Stimulated activated CD8-positive, alpha-beta memory T cell treated with anti-CD3 and anti-CD28 coated beads, Interleukin-12 subunit alpha, Interleukin-12 subunit beta, amount 100 ng/mL, for 1 hour (primary cell): Measurements from ENCODE around the gene ZNF658.
"Not testable (repeated sequence)": the region's sequence is repeated elsewhere in the genome, so short reads cannot be mapped to it uniquely, and the experiment has no call there.

ENCODE experiments used
- DNase-seq: peaks from one replicate; pipeline ENCODE4 v3.0.0-alpha.2; 2020; ENCODE audit warnings: low read depth

ZNF658 gene

DNA sequence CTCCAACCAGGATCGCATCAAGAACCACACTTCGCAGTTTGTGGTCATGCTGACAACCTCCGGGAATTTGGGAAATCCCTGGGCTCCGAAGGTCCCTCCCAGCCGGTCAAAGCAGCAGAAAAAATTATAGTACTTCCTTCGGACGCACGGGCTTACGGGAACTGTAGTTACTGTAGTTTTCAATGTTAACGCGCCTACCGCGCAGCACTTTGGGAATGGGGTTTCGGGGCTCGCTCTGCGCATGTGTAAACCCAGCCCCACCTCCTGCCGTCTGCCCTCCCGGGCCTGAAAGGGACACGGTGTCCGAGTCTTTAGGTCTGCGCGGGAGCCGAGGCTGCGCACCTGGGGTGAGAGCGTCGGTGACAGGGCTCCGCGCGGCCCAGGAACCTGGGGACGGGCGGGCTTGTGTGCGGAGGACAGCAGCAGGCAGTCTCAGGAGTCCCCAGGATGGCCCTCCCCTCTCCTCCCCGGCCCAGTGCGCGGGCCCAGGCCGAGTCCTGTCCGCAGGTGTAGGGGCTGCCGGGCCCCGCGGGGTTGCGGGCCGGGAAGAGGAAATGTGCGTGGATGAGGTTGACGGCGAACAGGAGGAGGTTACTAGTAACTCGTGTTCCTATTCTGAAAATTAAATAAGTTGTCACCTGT, at the start of gene ZNF658:
Gene ZNF658, plus strand, starts transcription at position 236 of the 642 bp plus-strand sequence. CDS start 2,837 bp downstream, outside the sequence.
- DNase-seq = peak; percentile 45

- not testable (repeated sequence) for DNase-seq
Measured at GRCh38 chr9:66861732-66862131, 38.8 kb upstream of the ZNF658 start.

DNA sequence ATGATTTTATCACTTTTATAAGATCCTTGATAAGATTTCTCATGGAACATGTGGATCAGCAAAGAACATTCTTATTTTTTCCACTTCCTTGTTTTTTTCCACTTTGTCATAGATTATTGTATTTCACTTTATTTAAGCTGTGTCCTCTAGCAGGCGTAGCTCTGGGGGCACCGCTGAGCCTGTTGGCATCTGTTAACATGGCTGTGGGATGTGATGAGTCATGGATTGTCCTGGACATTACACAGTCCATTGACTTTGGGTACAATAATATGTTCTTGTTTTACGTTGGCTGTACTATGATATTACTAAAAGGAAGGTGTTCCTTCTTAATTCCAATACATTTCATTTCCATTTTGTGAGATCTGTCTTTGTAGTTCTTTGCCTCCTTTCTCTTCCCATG, 31.9 kb upstream of the ZNF658 start:
- not testable (repeated sequence) for DNase-seq

GRCh38 chr9:66880605-66881004, 19.9 kb upstream of the ZNF658 start:
- DNase-seq = not testable (repeated sequence)

DNA sequence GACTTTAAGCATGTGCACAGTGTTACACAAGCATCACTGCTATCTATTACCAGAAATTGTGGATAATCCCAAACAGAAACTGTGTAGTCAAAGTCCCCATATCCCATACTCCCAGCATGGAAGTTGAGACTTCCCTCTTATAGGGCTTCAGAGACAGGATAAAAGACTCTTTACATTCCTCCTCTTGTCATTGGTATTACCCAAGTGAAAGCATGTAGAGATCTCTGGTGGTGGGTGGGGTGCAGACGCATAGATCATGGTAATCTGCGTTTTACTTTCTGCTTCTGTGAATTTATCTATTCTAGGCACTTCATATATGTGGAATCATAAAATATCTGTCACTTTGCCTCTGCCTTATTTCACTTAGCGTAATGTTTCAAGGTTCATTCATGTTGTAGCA, 18.7 kb upstream of the ZNF658 start:
- DNase-seq = not testable (repeated sequence)

GRCh38 chr9:66890334-66890733, 10.2 kb upstream of the ZNF658 start:
- not testable (repeated sequence) for DNase-seq

DNA sequence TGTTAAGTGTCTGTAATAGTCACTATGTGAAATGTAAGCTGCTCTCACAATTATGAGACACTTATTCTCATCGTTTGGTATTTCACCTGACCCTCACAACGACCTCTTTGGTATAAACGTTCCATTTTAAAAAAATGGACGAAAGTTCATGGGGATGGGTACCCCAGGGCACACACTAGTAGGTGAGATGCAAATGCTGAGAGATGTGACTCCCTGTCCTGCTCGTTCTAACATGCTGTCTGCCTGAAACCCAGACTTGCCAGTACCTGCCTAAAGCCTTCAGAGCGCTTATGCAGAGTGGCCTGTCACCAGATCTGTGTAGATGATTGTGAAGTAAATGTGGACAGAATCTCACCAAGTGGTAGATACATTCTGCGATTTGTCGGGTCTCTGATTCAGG, 616 bp downstream of the ZNF658 start:
- DNase-seq = not testable (repeated sequence)

DNA sequence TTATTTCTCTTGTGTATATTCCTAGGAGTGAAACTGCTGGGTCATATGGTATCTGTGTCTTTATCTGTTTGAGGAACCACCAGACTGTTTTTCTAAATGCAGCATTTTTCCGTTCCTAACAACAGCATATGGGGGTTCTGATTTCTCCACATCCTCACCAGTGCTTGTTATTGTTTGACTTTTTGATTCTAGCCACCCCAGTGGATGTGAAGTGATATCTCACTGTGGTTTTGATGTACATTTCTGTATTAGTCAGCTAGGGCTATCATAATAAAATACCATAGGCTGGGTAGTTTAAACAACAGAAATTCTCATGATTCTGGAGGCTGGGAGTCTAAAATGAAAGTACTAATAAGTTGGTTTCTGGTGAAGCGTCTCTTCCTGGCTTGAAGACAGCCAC, 9.0 kb downstream of the ZNF658 start:
- DNase-seq = not testable (repeated sequence)

- not testable (repeated sequence) for DNase-seq
Measured at GRCh38 chr9:66920072-66920471, 19.5 kb downstream of the ZNF658 start.

GRCh38 chr9:66936194-66936870, 35.8 kb downstream of the ZNF658 start:
- not testable (repeated sequence) for DNase-seq

GRCh38 chr9:66937662-66938061, 37.1 kb downstream of the ZNF658 start:
- DNase-seq = not testable (repeated sequence)

- not testable (repeated sequence) for DNase-seq
Measured at GRCh38 chr9:66938322-66938721, 37.8 kb downstream of the ZNF658 start.

- not testable (repeated sequence) for DNase-seq
Measured at GRCh38 chr9:66939878-66940830, 39.6 kb downstream of the ZNF658 start.

DNA sequence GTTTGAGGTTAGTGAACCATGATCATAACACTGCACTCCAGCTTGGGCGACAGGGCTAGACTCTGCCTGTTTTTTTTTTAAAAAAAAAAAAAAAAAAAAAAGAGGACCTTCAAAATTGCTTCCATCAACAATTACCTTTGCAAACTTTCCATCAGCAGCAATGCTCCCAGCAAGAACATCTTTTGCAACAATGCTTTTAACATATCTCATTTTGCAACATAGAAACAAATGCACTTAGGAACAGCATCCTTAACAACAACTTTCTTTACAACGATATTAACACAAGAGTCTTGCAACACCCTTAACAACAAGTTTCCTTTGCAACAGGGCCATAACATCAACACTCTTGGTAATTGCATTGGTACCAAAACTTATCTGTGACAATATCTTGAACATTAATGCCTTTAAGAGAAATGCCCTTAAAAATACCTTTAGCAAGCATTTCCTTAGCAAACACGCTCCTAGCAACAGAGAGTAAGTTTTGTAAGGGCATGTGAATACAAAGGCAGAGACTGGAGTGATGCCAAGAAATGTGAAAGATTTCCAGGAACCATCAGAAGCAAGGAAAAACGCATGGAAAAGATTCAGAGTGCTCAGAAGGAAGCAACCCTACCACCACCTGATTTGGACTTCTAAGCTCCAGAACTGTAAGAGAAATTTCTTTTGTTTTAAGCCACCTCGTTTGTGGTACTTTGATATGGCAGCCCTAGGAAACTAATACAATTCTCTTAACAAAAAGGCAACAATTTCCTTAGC, 42.1 kb downstream of the ZNF658 start:
- not testable (repeated sequence) for DNase-seq

DNA sequence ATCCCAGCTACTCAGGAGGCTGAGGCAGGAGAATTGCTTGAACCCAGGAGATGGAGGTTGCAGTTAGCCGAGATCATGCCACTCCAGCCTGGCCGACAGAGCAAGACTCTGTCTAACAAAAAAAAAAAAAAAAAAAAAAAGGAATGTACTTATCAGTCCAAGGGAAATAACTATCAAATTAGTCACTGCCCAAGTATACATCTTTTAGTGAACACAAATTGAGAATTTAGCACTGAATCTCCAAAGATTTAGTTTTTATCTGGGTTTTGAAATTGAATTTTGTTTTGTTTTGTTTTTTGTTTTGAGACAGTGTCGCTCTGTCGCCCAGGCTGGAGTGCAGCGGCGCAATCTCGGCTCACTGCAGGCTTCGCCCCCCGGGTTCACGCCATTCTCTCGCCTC, 52.1 kb downstream of the ZNF658 start:
- not testable (repeated sequence) for DNase-seq
